ENCODE measurements around the gene LCT. TPM values are rescaled to one million over a fixed set of nuclear protein-coding genes. Genes with fewer than 3 reads are reported as not detected.

Gene LCT
- polyA plus RNA-seq, 3 donors = not detected

- 60% methylated on average over 2 of the region's 5 CpGs for WGBS (ENCODE audit: insufficient coverage)
- intact Hi-C loops (cut with micrococcal nuclease) = no loop called here
Observed at GRCh38 chr2:135786823-135787222, 50.2 kb downstream of the LCT start.

GRCh38 chr2:135785032-135785431, 52.0 kb downstream of the LCT start:
- H3K27me3 ChIP-seq (ENCODE audit: control insufficient read depth in 2 of 2, insufficient read depth in 2 of 2, low read length in 2 of 2) = no peaks in the 10 kb centered on the region
- H3K27ac ChIP-seq (ENCODE audit: low read depth in 1 of 2, low read length in 2 of 2) = no peak overlapping the region
- no peaks in the 10 kb centered on the region for H4K20me1 ChIP-seq (ENCODE audit: insufficient read depth, low read length)
- H3K9me3 Mint-ChIP-seq = peaks cover 0 to 3% (median 0%) of the 10 kb centered on the region in 7 donors
- DNase-seq = no peak
- H3K9me3 ChIP-seq (replicated peaks in 1 of 2; ENCODE audit: control insufficient read depth in 1 of 2, insufficient read depth in 1 of 2, low read length in 2 of 2) = no peaks in the 10 kb centered on the region
- no peaks in the 10 kb centered on the region for H3K27me3 Mint-ChIP-seq (ENCODE audit: low read depth in 3 of 3)
- H3K36me3 Mint-ChIP-seq = peaks cover 63 to 68% of the 10 kb centered on the region in 2 donors
- peaks cover 58 to 76% of the 10 kb centered on the region in 2 donors for H3K36me3 ChIP-seq (replicated peaks in 1 of 2; ENCODE audit: control insufficient read depth in 1 of 2, insufficient read depth in 2 of 2, low read length in 2 of 2)
- no peak overlapping the region for H3K4me3 Mint-ChIP-seq
- H3K4me3 ChIP-seq (replicated peaks in 1 of 3; ENCODE audit: low read depth in 2 of 3, low read length in 3 of 3) = no peak overlapping the region
- intact Hi-C loops (cut with micrococcal nuclease) = no loop called here
- 100% methylated on average over 1 of the region's 2 CpGs for WGBS (ENCODE audit: insufficient coverage)
- no peak overlapping the region for H3K27ac Mint-ChIP-seq
- peak; percentile 18 for TF ChIP-seq CTCF (IDR thresholded peaks at IDR 0.05)
- H3K4me1 Mint-ChIP-seq = no peaks in the 10 kb centered on the region
- no peak overlapping the region for H3K9ac ChIP-seq (ENCODE audit: insufficient read depth, low read length, poor library complexity, severe bottlenecking)
- H3K4me1 ChIP-seq (ENCODE audit: control insufficient read depth in 1 of 2, insufficient read depth in 2 of 2, low read length in 2 of 2) = no peaks in the 10 kb centered on the region
- no peaks in the 10 kb centered on the region for H3K79me2 ChIP-seq (ENCODE audit: insufficient read depth, low read length)
- H2AFZ ChIP-seq (ENCODE audit: insufficient read depth, low read depth, low read length, poor library complexity, severe bottlenecking) = no peak overlapping the region
- no peak overlapping the region for H3K4me2 ChIP-seq (replicated peaks; ENCODE audit: extremely low read depth, low read length, poor library complexity, severe bottlenecking)

More at GRCh38 chr2:135786823-135787222, 50.2 kb downstream of the LCT start:
- Mint-ChIP-seq H3K36me3 (peaks cover 45 to 50% of the 10 kb centered on the region in 2 donors), H3K9me3 (peaks cover 0 to 3% (median 0%) of the 10 kb centered on the region in 7 donors), H3K4me3 (no peak overlapping the region), H3K4me1 (no peaks in the 10 kb centered on the region), H3K27me3 (ENCODE audit: low read depth in 3 of 3) (peaks cover 0 to 1% (median 0%) of the 10 kb centered on the region in 3 donors), H3K27ac (peak overlapping the region in 1 of 7 donors; percentile 63)
- H3K9ac ChIP-seq (ENCODE audit: insufficient read depth, low read length, poor library complexity, severe bottlenecking) = no peak overlapping the region
- H3K4me1 ChIP-seq (ENCODE audit: control insufficient read depth in 1 of 2, insufficient read depth in 2 of 2, low read length in 2 of 2) = no peaks in the 10 kb centered on the region
- no peaks in the 10 kb centered on the region for H4K20me1 ChIP-seq (ENCODE audit: insufficient read depth, low read length)
- H3K79me2 ChIP-seq (ENCODE audit: insufficient read depth, low read length) = no peaks in the 10 kb centered on the region
- TF ChIP-seq CTCF (IDR thresholded peaks at IDR 0.05) = no peak
- H3K27ac ChIP-seq (ENCODE audit: low read depth in 1 of 2, low read length in 2 of 2) = no peak overlapping the region
- no peak overlapping the region for H2AFZ ChIP-seq (ENCODE audit: insufficient read depth, low read depth, low read length, poor library complexity, severe bottlenecking)
- no peak for DNase-seq
- no peak overlapping the region for H3K4me2 ChIP-seq (replicated peaks; ENCODE audit: extremely low read depth, low read length, poor library complexity, severe bottlenecking)
- H3K9me3 ChIP-seq (replicated peaks in 1 of 2; ENCODE audit: control insufficient read depth in 1 of 2, insufficient read depth in 1 of 2, low read length in 2 of 2) = no peaks in the 10 kb centered on the region
- peaks cover 40 to 58% of the 10 kb centered on the region in 2 donors for H3K36me3 ChIP-seq (replicated peaks in 1 of 2; ENCODE audit: control insufficient read depth in 1 of 2, insufficient read depth in 2 of 2, low read length in 2 of 2)
- H3K4me3 ChIP-seq (replicated peaks in 1 of 3; ENCODE audit: low read depth in 2 of 3, low read length in 3 of 3) = no peak overlapping the region
- no peaks in the 10 kb centered on the region for H3K27me3 ChIP-seq (ENCODE audit: control insufficient read depth in 2 of 2, insufficient read depth in 2 of 2, low read length in 2 of 2)

Measured in CD14-positive monocyte (primary cell).